ENCODE results near the gene THBD.

GRCh38 chr20:23068283-23068682 lies 18.8 kb upstream of the THBD start:
- TF ChIP-seq POLR2A (IDR thresholded peaks at IDR 0.05) (no peak), CTCF (IDR thresholded peaks at IDR 0.05) (no peak)

Data from prostate gland (tissue), 2 donors.